Glutamatergic neuron (in vitro differentiated cells): ENCODE data around the gene UBB. TPM values are rescaled to one million over a fixed set of nuclear protein-coding genes. Genes with fewer than 3 reads are reported as not detected.
"Not testable (repeated sequence)": the region's sequence is repeated elsewhere in the genome, so short reads cannot be mapped to it uniquely, and the experiment has no call there.

Experiments used
- DNase-seq: peaks from one replicate; pipeline ENCODE4 v3.0.0; 2022
- H3K27ac Mint-ChIP-seq: one replicate; pipeline ENCODE4 v1.8.0; 2020; ENCODE audit warnings: mild to moderate bottlenecking, mixed read lengths, inconsistent platforms; ENCODE audit not compliant: unreplicated experiment
- H3K27me3 Mint-ChIP-seq: one replicate; pipeline ENCODE4 v1.8.0; 2020; ENCODE audit warnings: mild to moderate bottlenecking, moderate library complexity, mixed read lengths, inconsistent platforms; ENCODE audit not compliant: unreplicated experiment
- H3K36me3 Mint-ChIP-seq: one replicate; pipeline ENCODE4 v1.8.0; 2020; ENCODE audit warnings: mild to moderate bottlenecking, mixed read lengths, inconsistent platforms; ENCODE audit not compliant: unreplicated experiment
- H3K4me1 Mint-ChIP-seq: one replicate; pipeline ENCODE4 v1.8.0; 2020; ENCODE audit warnings: mild to moderate bottlenecking, low read depth, mixed read lengths, inconsistent platforms; ENCODE audit not compliant: unreplicated experiment
- H3K4me3 Mint-ChIP-seq: one replicate; pipeline ENCODE4 v1.8.0; 2020; ENCODE audit warnings: mild to moderate bottlenecking, mixed read lengths, inconsistent platforms; ENCODE audit not compliant: unreplicated experiment
- H3K9me3 Mint-ChIP-seq: one replicate; pipeline ENCODE4 v1.8.0; 2020; ENCODE audit warnings: mild to moderate bottlenecking, moderate library complexity, mixed read lengths, inconsistent platforms; ENCODE audit not compliant: unreplicated experiment
- CTCF ChIP-seq: fragments of 200-600 bp; sonication (generic); IDR thresholded peaks from one replicate; pipeline ENCODE4 v1.5.0; 2021; ENCODE audit not compliant: partially characterized antibody, unreplicated experiment
- total RNA-seq: library from RNA; stranded (reverse); fragmentation: NEBNext Ultra II Directional; extraction: Animal tissue kit (Norgen Biotek cat#: 25700); gene quantifications from one replicate; pipeline ENCODE4 v1.2.1, GENCODE V29; 2021; ENCODE audit not compliant: unreplicated experiment

The UBB gene
- total RNA-seq, 1 donor from 2014 or later, result 1,286 TPM

GRCh38 chr17:16381496-16381820 is 567 bp downstream of the UBB start:
- no peak for DNase-seq
- Mint-ChIP-seq H3K9me3 (peaks cover 7% of the 10 kb centered on the region), H3K27me3 (peaks cover 11% of the 10 kb centered on the region), H3K27ac (peak overlapping the region; percentile 99), H3K4me3 (peak overlapping the region; percentile 85), H3K4me1 (peaks cover 14% of the 10 kb centered on the region), H3K36me3 (peaks cover 3% of the 10 kb centered on the region)
- TF ChIP-seq CTCF, result no peak

- Mint-ChIP-seq H3K27ac (no peak overlapping the region), H3K4me1 (peaks cover 14% of the 10 kb centered on the region)
Observed at GRCh38 chr17:16383216-16383615, 2.3 kb downstream of the UBB start.

GRCh38 chr17:16383772-16384287 is 2.9 kb downstream of the UBB start:
- H3K4me3 Mint-ChIP-seq, result no peak overlapping the region
- H3K9me3 Mint-ChIP-seq, result peaks cover 7% of the 10 kb centered on the region
- H3K27ac Mint-ChIP-seq, result no peak overlapping the region
- peaks cover 15% of the 10 kb centered on the region for H3K27me3 Mint-ChIP-seq
- no peak for DNase-seq
- H3K36me3 Mint-ChIP-seq, result peaks cover 3% of the 10 kb centered on the region
- no peak for TF ChIP-seq CTCF
- H3K4me1 Mint-ChIP-seq, result peaks cover 14% of the 10 kb centered on the region

More at GRCh38 chr17:16383216-16383615, 2.3 kb downstream of the UBB start:
- DNase-seq, result no peak
- no peak for TF ChIP-seq CTCF
- Mint-ChIP-seq H3K4me3 (peak overlapping the region; percentile 30), H3K36me3 (peaks cover 3% of the 10 kb centered on the region), H3K9me3 (peaks cover 7% of the 10 kb centered on the region), H3K27me3 (peaks cover 15% of the 10 kb centered on the region)

GRCh38 chr17:16384557-16384956 is 3.7 kb downstream of the UBB start:
- Mint-ChIP-seq H3K4me1 (peaks cover 14% of the 10 kb centered on the region), H3K4me3 (no peak overlapping the region), H3K9me3 (peaks cover 7% of the 10 kb centered on the region), H3K27ac (no peak overlapping the region), H3K27me3 (peaks cover 15% of the 10 kb centered on the region), H3K36me3 (peaks cover 3% of the 10 kb centered on the region)
- TF ChIP-seq CTCF, result no peak
- no peak for DNase-seq

- peaks cover 14% of the 10 kb centered on the region for H3K4me1 Mint-ChIP-seq
- not testable (repeated sequence) for H3K27ac Mint-ChIP-seq, H3K36me3 Mint-ChIP-seq
Observed at GRCh38 chr17:16386126-16386507, 5.2 kb downstream of the UBB start.

More at GRCh38 chr17:16386126-16386507, 5.2 kb downstream of the UBB start:
- H3K9me3 Mint-ChIP-seq, H3K27me3 Mint-ChIP-seq, DNase-seq: not testable (repeated sequence)
- H3K4me3 Mint-ChIP-seq, result peak overlapping the region; percentile 92
